KOPT-K1 (cell line): ENCODE data around the gene FAM199X.
"Not testable (repeated sequence)": the region's sequence is repeated elsewhere in the genome, so short reads cannot be mapped to it uniquely, and the experiment has no call there.

ENCODE experiments used
- H3K27ac ChIP-seq: fragments of 200-600 bp; sonication (generic); 2 replicates; pipeline ENCODE4 v1.5.1; 2016; ENCODE audit warnings: antibody characterized with exemption, mild to moderate bottlenecking, low read depth, low read length; ENCODE audit not compliant: poor library complexity, severe bottlenecking
- H3K36me3 ChIP-seq: fragments of 200-600 bp; sonication (generic); 2 replicates; pipeline ENCODE4 v1.5.1; 2017; ENCODE audit warnings: antibody characterized with exemption, mild to moderate bottlenecking, low read length, moderate library complexity; ENCODE audit not compliant: insufficient read depth
- H3K9me3 ChIP-seq: fragments of 200-600 bp; sonication (generic); 2 replicates; pipeline ENCODE4 v1.5.1; 2017; ENCODE audit warnings: antibody characterized with exemption, low read length, mild to moderate bottlenecking; ENCODE audit not compliant: insufficient read depth, poor library complexity, severe bottlenecking

The FAM199X gene

DNA sequence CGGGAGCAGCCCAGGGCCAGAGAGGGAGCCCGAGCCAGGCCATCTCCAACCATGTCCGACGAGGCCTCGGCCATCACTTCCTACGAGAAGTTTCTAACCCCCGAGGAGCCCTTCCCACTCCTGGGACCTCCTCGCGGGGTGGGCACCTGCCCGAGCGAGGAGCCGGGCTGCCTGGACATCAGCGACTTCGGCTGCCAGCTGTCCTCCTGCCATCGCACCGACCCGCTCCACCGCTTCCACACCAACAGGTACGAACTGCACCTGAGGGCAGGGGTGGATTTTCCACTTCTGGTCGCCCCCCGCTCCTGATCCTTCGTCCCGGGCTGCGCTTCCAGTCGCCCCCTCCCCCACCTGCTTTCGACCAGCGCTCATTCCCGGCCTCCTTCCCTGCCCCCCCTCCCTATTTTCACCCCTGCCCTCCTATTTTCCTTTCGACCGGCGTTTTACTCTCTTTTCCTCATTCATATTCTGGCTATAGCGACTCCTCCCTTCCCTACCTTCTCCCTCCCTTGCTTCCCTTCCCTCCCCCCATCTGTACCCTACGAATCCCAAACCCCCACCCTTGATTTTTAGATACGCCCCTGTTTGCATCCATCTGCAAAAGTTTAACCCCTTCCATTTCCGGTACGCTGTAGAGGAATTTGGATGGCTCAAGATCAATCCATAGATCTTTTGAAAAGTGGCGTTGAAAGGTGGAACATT is 633 bp downstream of the FAM199X start:
- H3K27ac ChIP-seq: peak overlapping the region; percentile 61
- H3K9me3 ChIP-seq: no peaks in the 10 kb centered on the region
- no peaks in the 10 kb centered on the region for H3K36me3 ChIP-seq

DNA sequence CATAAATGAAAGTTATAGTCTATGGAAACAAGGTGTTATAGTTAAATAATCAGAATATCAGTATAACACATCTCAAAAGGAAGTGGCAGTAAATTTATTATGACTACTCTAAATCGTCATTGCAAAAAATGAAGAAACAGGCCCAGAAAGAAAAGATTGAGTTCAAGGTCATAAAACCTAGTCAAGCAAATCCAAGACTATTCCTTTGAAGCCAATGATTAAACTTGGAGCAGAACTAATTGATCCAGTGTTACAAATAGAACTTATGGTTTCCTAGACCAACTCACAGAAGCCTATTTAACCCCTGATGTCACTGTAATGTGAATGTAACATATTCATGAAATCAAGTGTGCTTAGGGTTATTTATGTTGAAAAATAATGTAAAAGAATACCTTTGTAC is 1.9 kb downstream of the FAM199X start:
- Histone ChIP-seq H3K36me3 (no peaks in the 10 kb centered on the region), H3K27ac (no peak overlapping the region), H3K9me3 (no peaks in the 10 kb centered on the region)

DNA sequence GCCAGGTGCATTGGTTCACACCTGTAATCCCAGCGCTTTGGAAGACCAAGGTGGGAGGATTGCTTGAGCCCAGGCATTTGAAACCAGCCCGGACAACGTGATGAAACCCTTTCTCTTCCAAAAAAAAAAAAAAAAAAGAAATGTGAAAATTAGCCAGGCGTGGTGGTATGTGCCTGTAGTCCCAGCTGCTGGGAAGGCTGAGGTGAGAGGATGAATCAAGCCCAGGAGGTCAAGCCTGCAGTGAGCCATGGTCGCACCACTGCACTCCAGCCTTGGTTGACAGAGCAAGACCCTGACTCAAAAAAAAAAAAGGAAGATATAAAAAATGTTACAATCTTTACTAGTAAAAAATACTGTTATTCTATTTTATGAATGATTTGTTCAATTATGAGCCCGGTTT is 5.9 kb downstream of the FAM199X start:
- no peaks in the 10 kb centered on the region for H3K9me3 ChIP-seq
- peaks cover 2% of the 10 kb centered on the region; the same call in 1 of the 2 replicates for H3K36me3 ChIP-seq
- H3K27ac ChIP-seq: no peak overlapping the region

DNA sequence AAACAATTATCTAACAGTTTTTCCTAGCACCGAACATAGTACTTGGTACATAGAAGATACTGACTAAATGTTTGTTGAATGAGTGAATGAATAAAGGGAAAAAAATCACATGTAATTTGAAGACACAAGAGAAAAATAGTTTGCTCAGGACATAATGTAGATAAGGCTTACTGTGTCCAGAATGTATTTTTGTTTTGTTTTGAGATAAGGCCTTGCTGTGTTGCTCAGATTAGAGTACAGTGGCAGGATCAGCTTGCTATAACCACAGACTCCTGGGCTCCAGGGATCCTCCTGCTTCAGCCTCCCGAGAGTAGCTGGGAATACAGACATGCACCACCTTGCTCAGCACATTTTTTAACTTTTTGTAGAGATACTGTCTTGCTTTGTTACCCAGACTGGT is 6.5 kb downstream of the FAM199X start:
- Histone ChIP-seq H3K27ac (no peak overlapping the region), H3K9me3 (no peaks in the 10 kb centered on the region), H3K36me3 (peaks cover 8% of the 10 kb centered on the region; the same call in 1 of the 2 replicates)

DNA sequence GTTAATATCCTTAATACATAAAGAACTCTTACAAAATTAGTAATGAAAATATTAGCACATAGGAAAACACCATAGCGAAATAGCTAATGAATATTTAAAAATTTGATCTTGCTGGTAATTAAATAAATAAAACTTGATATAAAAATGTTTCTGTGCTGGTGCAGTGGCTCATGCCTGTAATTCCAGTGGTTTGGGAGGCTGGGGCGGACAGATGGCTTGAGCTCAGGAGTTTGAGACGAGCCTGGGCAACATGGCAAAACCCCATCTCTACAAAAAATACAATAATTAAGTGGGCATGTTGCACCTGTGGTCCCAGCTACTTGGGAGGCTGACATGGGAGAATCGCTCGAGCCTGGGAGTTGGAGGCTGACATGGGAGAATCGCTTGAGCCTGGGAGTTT is 7.6 kb downstream of the FAM199X start:
- Histone ChIP-seq H3K27ac (no peak overlapping the region), H3K36me3 (peaks cover 13% of the 10 kb centered on the region; the same call in 1 of the 2 replicates), H3K9me3 (no peaks in the 10 kb centered on the region)

DNA sequence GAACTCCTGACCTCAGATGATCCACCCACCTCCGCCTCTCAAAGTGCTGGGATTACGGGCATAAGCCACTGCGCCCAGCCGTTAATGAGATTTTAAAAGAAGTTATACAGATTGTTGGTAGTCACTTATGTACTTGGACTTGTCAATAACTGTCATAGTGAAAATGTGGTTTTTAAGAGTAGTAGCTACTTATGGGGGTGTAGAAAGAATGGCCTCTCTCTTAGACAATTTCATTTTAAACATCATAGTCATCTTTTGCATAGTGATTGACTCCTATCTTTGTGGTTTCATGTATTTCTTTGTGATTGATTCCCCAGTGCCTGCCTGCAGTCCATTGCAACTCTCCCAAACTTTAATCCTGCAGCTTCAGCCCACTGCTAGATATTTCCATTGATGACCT is 17.4 kb downstream of the FAM199X start:
- peaks cover 23% of the 10 kb centered on the region for H3K36me3 ChIP-seq
- H3K27ac ChIP-seq: no peak overlapping the region
- no peaks in the 10 kb centered on the region for H3K9me3 ChIP-seq

DNA sequence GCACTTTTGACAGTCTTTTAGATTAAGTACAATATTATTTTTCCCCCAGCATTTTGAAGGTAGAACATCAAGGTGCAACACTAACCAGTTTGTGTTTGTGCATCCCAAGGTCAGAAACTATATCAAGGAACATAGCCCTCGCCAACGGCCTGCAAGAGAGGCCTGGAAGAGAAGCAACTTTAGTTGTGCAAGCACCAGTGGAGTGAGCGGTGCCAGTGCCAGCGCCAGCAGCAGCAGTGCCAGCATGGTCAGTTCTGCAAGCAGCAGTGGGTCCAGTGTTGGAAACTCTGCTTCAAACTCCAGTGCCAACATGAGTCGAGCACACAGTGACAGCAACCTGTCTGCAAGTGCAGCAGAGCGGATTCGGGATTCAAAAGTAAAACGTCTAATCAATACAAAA is 21.7 kb downstream of the FAM199X start:
- H3K9me3 ChIP-seq: no peaks in the 10 kb centered on the region
- peaks cover 51% of the 10 kb centered on the region for H3K36me3 ChIP-seq
- H3K27ac ChIP-seq: no peak overlapping the region

DNA sequence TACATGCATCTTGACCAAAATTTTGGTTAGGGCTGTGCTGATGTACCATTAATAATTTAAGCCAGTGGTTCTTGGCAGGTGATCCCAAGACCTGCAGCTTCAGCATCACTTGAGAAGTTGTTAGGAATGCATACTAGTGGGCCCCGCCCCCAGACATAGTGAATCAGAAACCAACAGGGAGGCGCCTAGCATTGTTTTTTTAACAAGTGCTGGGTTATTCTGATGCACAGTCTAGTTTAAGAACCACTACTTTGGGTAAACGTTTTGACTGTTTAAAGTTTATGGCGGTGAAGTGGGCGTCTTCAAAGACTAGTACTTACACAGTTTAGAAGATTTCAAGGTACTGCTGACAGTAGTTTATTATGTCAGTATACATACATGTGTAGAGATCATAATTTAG is 23.6 kb downstream of the FAM199X start:
- H3K27ac ChIP-seq: no peak overlapping the region
- no peaks in the 10 kb centered on the region for H3K9me3 ChIP-seq
- H3K36me3 ChIP-seq: peaks cover 51% of the 10 kb centered on the region

DNA sequence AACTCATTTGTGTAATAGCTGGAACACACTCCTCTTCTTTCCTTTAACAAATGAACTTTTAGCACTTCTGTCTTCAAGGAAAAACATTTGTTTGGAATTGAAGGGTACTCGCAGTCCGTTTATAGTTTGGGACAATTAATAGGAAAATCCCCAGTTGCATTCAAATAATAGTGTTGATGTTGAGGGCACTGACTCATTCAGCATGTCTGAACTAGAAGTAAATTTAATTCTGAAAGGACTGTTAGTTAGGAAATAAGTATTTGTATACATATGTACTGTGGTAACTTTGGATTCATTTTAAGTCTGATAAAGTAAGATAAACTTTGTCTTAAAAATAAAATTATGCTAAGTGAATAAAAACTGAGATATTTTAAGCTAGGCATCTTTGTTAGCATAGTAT is 27.2 kb downstream of the FAM199X start:
- no peak overlapping the region for H3K27ac ChIP-seq

DNA sequence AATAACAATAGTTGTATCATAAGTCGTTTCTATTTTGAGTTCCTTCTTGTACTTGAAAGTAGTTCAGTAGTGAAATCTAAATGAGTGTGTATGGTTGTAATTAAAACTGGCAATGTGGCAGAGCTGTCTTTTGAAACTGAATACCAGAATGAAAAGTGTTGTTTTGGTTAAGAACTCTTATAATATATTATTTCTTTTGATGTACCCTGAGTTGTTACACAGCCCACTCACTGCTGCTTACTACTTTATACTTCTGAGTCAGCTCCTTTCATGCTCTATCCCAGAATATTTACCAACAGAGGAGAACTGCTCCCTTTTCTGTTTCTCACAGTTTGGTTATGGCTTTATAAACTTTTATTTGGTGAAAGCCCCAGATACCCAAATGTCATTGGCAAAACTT is 28.8 kb downstream of the FAM199X start:
- H3K9me3 ChIP-seq: no peaks in the 10 kb centered on the region
- H3K27ac ChIP-seq: no peak overlapping the region
- H3K36me3 ChIP-seq: peaks cover 24% of the 10 kb centered on the region; the same call in 1 of the 2 replicates

More for the DNA sequence above, 27.2 kb downstream of the FAM199X start:
- H3K36me3 ChIP-seq: peaks cover 40% of the 10 kb centered on the region; the same call in 1 of the 2 replicates
- no peaks in the 10 kb centered on the region for H3K9me3 ChIP-seq

DNA sequence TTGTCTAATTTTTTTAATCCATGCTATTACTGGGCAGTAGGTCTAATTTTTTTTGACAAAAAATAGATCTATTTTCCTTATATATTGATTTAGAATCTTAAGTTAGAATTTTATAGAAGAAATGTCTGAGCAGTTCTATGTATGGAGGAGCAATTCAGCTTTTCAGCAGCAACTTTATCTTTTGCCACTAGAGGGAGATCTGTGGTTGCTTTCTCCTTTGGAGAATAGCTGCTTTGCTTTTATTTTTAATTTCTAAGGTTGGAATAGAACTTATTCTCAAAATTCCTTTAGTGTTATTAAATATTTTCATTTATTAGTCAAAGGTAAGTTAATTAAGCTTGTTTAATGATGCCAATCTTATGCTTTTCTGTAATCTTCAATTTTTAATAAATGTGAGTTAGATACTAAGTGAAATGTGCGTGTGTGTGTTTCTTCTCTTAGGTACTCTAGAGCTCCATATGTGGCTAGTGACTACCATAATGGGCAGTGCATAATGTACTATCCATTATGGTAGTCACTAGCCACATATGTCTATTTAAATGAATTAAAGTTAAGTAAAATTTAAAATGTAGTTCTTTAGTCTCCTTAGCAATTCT is 29.3 kb downstream of the FAM199X start:
- peaks cover 23% of the 10 kb centered on the region; the same call in 1 of the 2 replicates for H3K36me3 ChIP-seq
- no peaks in the 10 kb centered on the region for H3K9me3 ChIP-seq
- no peak overlapping the region for H3K27ac ChIP-seq

DNA sequence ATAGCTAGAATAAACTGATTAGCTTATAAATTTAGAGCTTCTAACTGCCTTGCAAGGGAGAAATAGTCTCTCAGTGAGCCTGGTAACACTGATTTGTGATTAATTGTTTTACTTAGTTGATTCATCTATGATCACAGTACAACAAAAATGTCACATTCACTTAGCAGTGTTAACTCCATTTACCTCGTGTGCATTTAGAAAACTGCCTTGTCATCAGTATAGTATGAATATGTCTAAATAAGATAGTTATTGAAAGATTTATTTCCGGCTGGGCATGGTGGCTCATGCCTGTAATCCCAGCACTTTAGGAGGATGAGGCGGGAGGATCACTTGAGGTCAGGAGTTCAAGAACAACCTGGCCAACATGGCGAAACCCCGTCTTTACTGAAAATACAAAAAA is 39.3 kb downstream of the FAM199X start:
- Histone ChIP-seq H3K36me3 (no peaks in the 10 kb centered on the region; the same call in 1 of the 2 replicates), H3K9me3 (no peaks in the 10 kb centered on the region), H3K27ac (no peak overlapping the region)

DNA sequence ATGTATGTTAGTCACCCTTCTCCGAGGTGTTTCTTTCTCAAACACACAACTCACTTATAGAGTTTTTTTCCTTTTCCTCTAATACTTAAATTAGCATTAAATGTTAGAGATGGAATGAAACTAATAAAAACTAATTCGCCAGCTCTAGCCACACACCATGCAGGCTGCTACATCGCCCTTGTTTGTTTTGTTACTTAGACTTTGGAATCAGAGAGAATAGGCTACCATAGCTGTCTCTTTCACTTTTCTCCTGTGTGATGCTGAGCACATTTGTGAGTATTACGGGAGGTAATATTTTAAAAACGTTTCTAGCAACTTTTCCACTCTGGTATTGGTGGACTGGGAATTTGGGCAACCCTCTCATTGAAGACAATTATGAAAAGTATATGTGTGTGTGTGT is 44.9 kb downstream of the FAM199X start:
- Histone ChIP-seq H3K9me3 (no peaks in the 10 kb centered on the region), H3K27ac (no peak overlapping the region), H3K36me3 (no peaks in the 10 kb centered on the region)

DNA sequence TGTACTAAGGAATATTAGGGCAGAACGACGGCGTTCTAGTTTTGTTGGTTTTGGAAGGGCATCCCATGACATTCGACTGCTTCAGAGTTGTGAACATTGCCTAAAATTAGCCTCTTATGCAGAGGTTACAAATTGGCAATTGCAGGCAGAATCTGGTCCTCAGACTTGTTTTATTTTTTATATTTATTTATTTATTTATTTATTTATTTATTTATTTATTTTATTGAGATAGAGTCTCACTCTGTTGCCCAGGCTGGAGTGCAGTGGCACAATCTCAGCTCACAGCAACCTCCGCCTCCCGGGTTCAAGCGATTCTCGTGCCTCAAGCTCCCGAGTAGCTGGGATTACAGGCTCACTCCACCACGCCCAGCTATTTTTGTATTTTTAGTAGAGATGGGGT is 63.8 kb downstream of the FAM199X start:
- H3K36me3 ChIP-seq: not testable (repeated sequence)

More for the DNA sequence above, 63.8 kb downstream of the FAM199X start:
- H3K27ac ChIP-seq, H3K9me3 ChIP-seq: not testable (repeated sequence)
